K562 (cell line): ENCODE measurements around the gene FXYD4. TPM values are rescaled to one million over a fixed set of nuclear protein-coding genes. Genes with fewer than 3 reads are reported as not detected.

ENCODE experiments used
- ASH1L ChIP-seq: fragments of 450-650 bp; IDR thresholded peaks from 2 replicates; pipeline ENCODE4 v1.6.1; 2018; ENCODE audit warnings: borderline replicate concordance, mild to moderate bottlenecking, low read depth; ENCODE audit not compliant: partially characterized antibody
- BRD9 ChIP-seq: fragments of 450-650 bp; IDR thresholded peaks from 2 replicates; pipeline ENCODE4 v1.6.1; 2018; ENCODE audit warnings: low read depth; ENCODE audit not compliant: partially characterized antibody
- CREB1 ChIP-seq, 2 experiments: sonication (generic) in 1 of 2; formaldehyde crosslinking in 1 of 2; IDR thresholded peaks; 2 replicates each; pipeline versions ENCODE4 v1.6.1 to v1.8.0; 2012 to 2022; ENCODE audit warnings: inconsistent platforms in 1 of 2, mild to moderate bottlenecking in 1 of 2, missing genetic modification reagents in 1 of 2, moderate library complexity in 1 of 2
- DDX20 ChIP-seq: fragments of 450-650 bp; IDR thresholded peaks from 2 replicates; pipeline ENCODE4 v1.6.1; 2016; ENCODE audit warnings: missing genetic modification characterization, low read depth, mild to moderate bottlenecking, missing compliant biosample characterization, moderate library complexity
- EGR1 ChIP-seq: fragments of 450-650 bp; conservative IDR thresholded peaks from 2 replicates; pipeline ENCODE4 v1.6.1; 2017; ENCODE audit warnings: mild to moderate bottlenecking
- ETV6 ChIP-seq, 3 experiments: fragments of 150-350 bp in 1 of 3; sonication (generic) in 1 of 3; formaldehyde crosslinking in 1 of 3; IDR thresholded peaks; 2 replicates each; pipeline versions ENCODE4 v1.6.1 to v1.8.0; 2014 to 2022; ENCODE audit warnings: borderline replicate concordance in 2 of 3, low read depth in 2 of 3, antibody characterized with exemption in 1 of 3, low read length in 1 of 3, mild to moderate bottlenecking in 1 of 3, missing genetic modification reagents in 1 of 3
- EWSR1 ChIP-seq: fragments of 450-650 bp; IDR thresholded peaks from 2 replicates; pipeline ENCODE4 v1.6.1; 2018; ENCODE audit warnings: borderline replicate concordance, mild to moderate bottlenecking, low read depth, moderate library complexity; ENCODE audit not compliant: partially characterized antibody
- HMGN3 ChIP-seq: IDR thresholded peaks from 2 replicates; pipeline ENCODE4 v1.6.1; 2011; ENCODE audit warnings: borderline replicate concordance, low read depth, mild to moderate bottlenecking, mixed read lengths, low read length; ENCODE audit not compliant: insufficient read length; ENCODE audit errors: extremely low read depth
- PCBP1 ChIP-seq: fragments of 200-400 bp; formaldehyde crosslinking; IDR thresholded peaks from 2 replicates; pipeline ENCODE4 v1.6.1; 2018; ENCODE audit warnings: mild to moderate bottlenecking, low read depth, low read length; ENCODE audit not compliant: poor library complexity, severe bottlenecking
- PHB2 ChIP-seq: fragments of 450-650 bp; IDR thresholded peaks from 2 replicates; pipeline ENCODE4 v1.6.1; 2017; ENCODE audit warnings: low read depth
- PHF21A ChIP-seq: fragments of 450-650 bp; IDR thresholded peaks from 2 replicates; pipeline ENCODE4 v1.6.1; 2017; ENCODE audit warnings: low read depth, borderline replicate concordance
- RB1 ChIP-seq: fragments of 450-650 bp; IDR thresholded peaks from 2 replicates; pipeline ENCODE4 v1.6.1; 2017; ENCODE audit warnings: low read depth, mild to moderate bottlenecking
- RFX1 ChIP-seq: fragments of 450-650 bp; IDR thresholded peaks from 2 replicates; pipeline ENCODE4 v1.6.1; 2016; ENCODE audit warnings: mild to moderate bottlenecking, moderate library complexity
- SRF ChIP-seq, 2 experiments: fragments of 250-450, 450-650 bp in 1 of 2; sonication (Bioruptor Pico) in 1 of 2; sonication (generic) in 1 of 2; formaldehyde crosslinking; IDR thresholded peaks; 2 replicates each; pipeline versions ENCODE4 v1.5.0 to v1.5.1; 2020 to 2022; ENCODE audit warnings: mild to moderate bottlenecking in 1 of 2, missing genetic modification reagents in 1 of 2
- SRSF3 ChIP-seq: fragments of 200-400 bp; formaldehyde crosslinking; IDR thresholded peaks from 2 replicates; pipeline ENCODE4 v1.6.1; 2016; ENCODE audit warnings: mild to moderate bottlenecking, low read length, moderate library complexity; ENCODE audit not compliant: insufficient read depth
- ZNF699 ChIP-seq: fragments of 250-450 bp; sonication (Bioruptor Pico); IDR thresholded peaks from 2 replicates; pipeline ENCODE4 v1.8.0; 2021; ENCODE audit warnings: mild to moderate bottlenecking, moderate library complexity; ENCODE audit not compliant: insufficient replicate concordance
- polyA plus RNA-seq, 8 experiments: library from polyadenylated mRNA; depleted of rRNA in 4 of 8; stranded (reverse) in 5 of 8; unstranded in 3 of 8; fragments of >200 nt; fragmentation: Nextera tagmentation in 2 of 8; fragmentation: Illumina TruSeq in 1 of 8; extraction: Ambion mirVana in 2 of 8; extraction: Trizol in 1 of 8; gene quantifications; 2 replicates each; pipeline versions ENCODE4 v1.2.1 to v1.2.3, GENCODE V29; 2011 to 2014; ENCODE audit warnings: inconsistent platforms in 1 of 8, missing spikeins in 1 of 8
- total RNA-seq, 7 experiments: library from RNA; depleted of rRNA in 6 of 7; stranded (reverse); fragments of >200 nt in 6 of 7; fragmentation: Illumina TruSeq in 2 of 7; extraction: Trizol in 2 of 7; gene quantifications; 2 replicates each; pipeline versions ENCODE4 v1.2.1 to v1.2.3, GENCODE V29; 2011 to 2021; ENCODE audit warnings: low replicate concordance in 1 of 7
- TF ChIP-seq, protein P1 (sequence below): sonication (generic); formaldehyde crosslinking; IDR thresholded peaks from 2 replicates; pipeline ENCODE4 v1.8.0; 2022; ENCODE audit warnings: mild to moderate bottlenecking, missing genetic modification reagents
- TF ChIP-seq, protein P2 (sequence below), 2 experiments: fragments of 450-650 bp; IDR thresholded peaks; 2 replicates each; pipeline ENCODE4 v1.6.1; 2016
- TF ChIP-seq, protein P3 (sequence below): fragments of 450-650 bp; formaldehyde crosslinking; IDR thresholded peaks from 2 replicates; pipeline ENCODE4 v1.4.0; 2020; ENCODE audit warnings: mild to moderate bottlenecking

The FXYD4 gene
- total and polyA plus RNA-seq, 9 of the 15 experiments (the other 6 are each of a cell fraction or from before 2014, with no cell fraction given), result not detected

DNA sequence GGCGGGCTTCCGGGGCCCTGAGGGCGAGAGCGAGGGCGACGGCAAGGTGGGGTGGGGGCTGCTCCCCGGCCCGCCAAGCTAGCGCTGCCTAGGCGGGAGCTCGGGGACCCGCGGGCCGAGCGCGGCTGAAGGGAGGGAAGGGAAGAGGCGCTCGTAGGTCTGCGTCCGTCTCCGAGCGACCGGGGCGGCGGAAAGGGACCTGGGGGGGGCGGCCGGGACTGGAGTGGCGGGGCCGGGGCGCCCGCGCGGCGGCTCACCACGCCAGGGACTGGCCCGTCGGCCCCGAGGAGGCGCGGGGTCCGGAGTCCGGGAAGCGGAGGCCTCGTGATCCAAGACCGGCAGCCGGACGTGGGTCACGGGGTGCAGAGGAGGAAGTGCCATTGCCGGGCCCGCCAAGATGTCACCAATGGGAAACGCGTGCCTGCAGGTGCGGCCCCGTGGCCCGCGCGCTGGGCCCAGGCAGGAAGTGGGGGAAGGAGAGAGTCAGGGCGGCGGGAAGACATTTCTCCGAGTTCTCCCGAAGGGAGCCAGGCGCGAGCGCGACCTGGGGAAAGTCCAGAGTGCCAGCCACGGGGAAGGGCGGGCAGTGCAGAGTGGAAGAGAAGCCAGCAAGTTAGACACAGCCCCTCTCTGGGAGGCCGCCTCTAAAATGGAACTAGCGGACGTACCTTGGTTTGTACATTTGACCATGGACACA, 25.6 kb downstream of the FXYD4 start (continued):
- TF ChIP-seq EGR1 (no peak; the same call in 1 of the 2 replicates), RFX1 (no peak), DDX20 (tag) (no peak), PCBP1 (peak; percentile 99), ETV6 (IDR thresholded peaks at IDR 0.05; ENCODE audit: borderline replicate concordance in 1 of 2, low read depth in 2 of 2, low read length in 1 of 2) (peak; percentile 95 to 97), ETV6 (CRISPR knock-in tag; IDR thresholded peaks at IDR 0.05; ENCODE audit: borderline replicate concordance) (peak; percentile 99), ASH1L (peak; percentile 64), PHB2 (no peak), ZNF699 (CRISPR knock-in tag) (no peak), BRD9 (peak; percentile 85), CREB1 (IDR thresholded peaks at IDR 0.05) (0 out of 2 replicates have a peak, but pooled peaks have one; percentile 56), CREB1 (CRISPR knock-in tag; IDR thresholded peaks at IDR 0.05) (peak; percentile 84), EWSR1 (no peak), SRF (CRISPR knock-in tag; IDR thresholded peaks at IDR 0.05) (peak; percentile 7 to 72; a peak in 3 of 4 replicates), HMGN3 (peak; percentile 94), RB1 (peak; percentile 98), PHF21A (peak; percentile 83; the same call in 1 of the 2 replicates), SRSF3 (no peak)
- TF ChIP-seq, protein P1, sequence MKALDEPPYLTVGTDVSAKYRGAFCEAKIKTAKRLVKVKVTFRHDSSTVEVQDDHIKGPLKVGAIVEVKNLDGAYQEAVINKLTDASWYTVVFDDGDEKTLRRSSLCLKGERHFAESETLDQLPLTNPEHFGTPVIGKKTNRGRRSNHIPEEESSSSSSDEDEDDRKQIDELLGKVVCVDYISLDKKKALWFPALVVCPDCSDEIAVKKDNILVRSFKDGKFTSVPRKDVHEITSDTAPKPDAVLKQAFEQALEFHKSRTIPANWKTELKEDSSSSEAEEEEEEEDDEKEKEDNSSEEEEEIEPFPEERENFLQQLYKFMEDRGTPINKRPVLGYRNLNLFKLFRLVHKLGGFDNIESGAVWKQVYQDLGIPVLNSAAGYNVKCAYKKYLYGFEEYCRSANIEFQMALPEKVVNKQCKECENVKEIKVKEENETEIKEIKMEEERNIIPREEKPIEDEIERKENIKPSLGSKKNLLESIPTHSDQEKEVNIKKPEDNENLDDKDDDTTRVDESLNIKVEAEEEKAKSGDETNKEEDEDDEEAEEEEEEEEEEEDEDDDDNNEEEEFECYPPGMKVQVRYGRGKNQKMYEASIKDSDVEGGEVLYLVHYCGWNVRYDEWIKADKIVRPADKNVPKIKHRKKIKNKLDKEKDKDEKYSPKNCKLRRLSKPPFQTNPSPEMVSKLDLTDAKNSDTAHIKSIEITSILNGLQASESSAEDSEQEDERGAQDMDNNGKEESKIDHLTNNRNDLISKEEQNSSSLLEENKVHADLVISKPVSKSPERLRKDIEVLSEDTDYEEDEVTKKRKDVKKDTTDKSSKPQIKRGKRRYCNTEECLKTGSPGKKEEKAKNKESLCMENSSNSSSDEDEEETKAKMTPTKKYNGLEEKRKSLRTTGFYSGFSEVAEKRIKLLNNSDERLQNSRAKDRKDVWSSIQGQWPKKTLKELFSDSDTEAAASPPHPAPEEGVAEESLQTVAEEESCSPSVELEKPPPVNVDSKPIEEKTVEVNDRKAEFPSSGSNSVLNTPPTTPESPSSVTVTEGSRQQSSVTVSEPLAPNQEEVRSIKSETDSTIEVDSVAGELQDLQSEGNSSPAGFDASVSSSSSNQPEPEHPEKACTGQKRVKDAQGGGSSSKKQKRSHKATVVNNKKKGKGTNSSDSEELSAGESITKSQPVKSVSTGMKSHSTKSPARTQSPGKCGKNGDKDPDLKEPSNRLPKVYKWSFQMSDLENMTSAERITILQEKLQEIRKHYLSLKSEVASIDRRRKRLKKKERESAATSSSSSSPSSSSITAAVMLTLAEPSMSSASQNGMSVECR (CRISPR knock-in tag), result peak; percentile 80; the same call in 1 of the 2 replicates
- TF ChIP-seq, protein P2, sequence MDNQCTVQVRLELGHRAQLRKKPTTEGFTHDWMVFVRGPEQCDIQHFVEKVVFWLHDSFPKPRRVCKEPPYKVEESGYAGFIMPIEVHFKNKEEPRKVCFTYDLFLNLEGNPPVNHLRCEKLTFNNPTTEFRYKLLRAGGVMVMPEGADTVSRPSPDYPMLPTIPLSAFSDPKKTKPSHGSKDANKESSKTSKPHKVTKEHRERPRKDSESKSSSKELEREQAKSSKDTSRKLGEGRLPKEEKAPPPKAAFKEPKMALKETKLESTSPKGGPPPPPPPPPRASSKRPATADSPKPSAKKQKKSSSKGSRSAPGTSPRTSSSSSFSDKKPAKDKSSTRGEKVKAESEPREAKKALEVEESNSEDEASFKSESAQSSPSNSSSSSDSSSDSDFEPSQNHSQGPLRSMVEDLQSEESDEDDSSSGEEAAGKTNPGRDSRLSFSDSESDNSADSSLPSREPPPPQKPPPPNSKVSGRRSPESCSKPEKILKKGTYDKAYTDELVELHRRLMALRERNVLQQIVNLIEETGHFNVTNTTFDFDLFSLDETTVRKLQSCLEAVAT (IDR thresholded peaks at IDR 0.05), result peak; percentile 74 to 91
- TF ChIP-seq, protein P3, sequence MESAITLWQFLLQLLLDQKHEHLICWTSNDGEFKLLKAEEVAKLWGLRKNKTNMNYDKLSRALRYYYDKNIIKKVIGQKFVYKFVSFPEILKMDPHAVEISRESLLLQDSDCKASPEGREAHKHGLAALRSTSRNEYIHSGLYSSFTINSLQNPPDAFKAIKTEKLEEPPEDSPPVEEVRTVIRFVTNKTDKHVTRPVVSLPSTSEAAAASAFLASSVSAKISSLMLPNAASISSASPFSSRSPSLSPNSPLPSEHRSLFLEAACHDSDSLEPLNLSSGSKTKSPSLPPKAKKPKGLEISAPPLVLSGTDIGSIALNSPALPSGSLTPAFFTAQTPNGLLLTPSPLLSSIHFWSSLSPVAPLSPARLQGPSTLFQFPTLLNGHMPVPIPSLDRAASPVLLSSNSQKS (CRISPR knock-in tag), result no peak
